ENCODE results near the gene MMAB.

Gene MMAB

DNA sequence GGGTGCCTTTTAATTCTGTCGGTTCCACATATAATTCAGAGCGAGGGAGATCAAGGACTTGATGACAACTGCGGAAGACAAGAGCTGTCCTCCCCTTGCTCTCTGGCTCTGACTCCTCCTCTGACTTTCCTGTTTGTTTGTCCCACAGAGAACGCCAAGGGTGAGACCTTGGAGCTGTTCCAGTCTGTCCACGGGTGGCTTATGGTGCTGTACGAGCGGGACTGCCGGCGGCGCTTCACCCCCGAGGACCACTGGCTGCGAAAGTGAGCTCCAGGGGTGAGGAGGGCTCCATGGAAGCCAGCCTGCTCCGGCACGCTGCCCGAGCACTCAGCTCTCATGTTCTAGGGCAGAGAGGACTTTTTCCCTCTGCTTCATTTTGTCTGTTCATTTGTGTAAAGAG, 63.1 kb downstream of the MMAB start:
- no peak for DNase-seq (ENCODE audit: low spot score)

GRCh38 chr12:109504068-109504467, 69.2 kb downstream of the MMAB start:
- DNase-seq (ENCODE audit: low spot score): no peak
